Islet of Langerhans (tissue), 1 donor: ENCODE data around the gene COL6A3.
"Not testable (repeated sequence)": the region's sequence is repeated elsewhere in the genome, so short reads cannot be mapped to it uniquely, and the experiment has no call there.

Experiments
- FAIRE-seq: peaks from one replicate; lab custom pipeline; 2011; peaks lifted over from hg19 to GRCh38; lab: Jason Lieb, UNC

The COL6A3 gene

DNA sequence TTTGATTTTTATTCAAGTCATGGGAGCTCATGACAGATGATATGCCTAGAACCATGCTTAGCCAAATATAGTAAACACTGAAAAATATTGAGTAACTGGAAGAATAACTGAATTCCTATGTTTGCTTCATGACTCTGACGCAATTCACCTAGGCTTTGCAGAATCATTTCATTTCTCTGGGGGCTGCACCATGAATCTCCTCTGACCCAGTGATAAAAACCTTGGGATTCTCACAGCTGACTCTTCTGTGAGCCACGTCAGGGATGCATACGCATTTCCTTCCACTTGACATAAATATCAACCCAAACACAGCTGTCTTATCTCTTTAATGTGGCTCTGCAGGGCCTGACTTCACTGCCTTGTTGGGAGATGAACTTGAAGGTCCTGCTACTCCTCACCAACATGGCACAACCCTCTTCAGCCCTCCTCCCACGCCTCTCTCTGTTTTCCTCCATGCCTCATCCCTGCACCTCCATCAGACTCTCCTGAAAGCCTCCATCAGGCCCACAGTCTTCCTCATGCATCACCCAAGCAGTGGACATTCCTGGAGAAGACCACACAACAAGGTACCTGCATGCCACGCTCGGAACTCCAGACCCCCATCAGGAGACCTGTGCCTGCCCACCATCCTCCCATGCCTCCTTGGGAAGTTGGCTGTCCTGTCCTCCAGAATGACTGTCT is 29.8 kb downstream of the COL6A3 start:
- no peak for FAIRE-seq

DNA sequence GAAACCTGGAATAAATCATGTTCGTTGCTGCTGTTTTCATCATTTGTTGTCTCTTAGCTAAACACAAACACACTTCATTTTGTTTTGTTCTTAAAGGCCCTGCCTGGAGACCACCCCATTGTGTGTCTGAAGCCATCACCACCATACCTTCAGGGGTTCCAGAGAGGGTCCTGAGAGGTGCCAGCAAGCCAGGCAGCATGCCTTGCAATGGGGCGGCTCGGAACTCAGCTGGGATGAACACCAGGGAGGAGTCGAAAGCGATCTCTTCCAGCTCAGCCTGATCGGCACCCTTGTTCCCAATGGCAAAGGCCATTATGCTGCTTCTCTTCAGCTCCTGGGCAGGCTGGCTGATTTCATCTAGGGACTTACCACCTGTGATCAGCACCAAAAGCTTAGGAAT is 33.2 kb downstream of the COL6A3 start:
- no peak for FAIRE-seq

DNA sequence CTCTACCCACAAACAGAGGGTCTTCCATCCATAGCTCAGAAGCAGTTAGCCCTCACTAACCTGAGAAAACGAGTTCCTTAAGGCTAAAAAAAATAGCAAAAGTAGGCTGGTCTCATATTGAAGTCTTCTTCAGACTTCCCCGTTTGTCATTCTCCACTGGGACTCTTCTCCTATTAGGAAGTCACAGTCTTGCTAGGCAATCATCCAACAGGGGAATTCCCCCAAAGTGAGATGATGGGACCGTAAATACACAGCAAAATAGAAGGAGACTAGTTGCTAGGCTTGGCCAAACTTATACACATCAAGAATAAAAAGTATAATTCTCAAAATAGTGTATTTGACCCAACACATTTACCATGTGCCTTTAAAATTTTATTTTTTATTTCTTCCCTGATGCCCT is 34.3 kb downstream of the COL6A3 start:
- FAIRE-seq: no peak

GRCh38 chr2:237378650-237379049 is 35.3 kb downstream of the COL6A3 start:
- no peak for FAIRE-seq

- no peak for FAIRE-seq
Measured at GRCh38 chr2:237374284-237375060, 39.5 kb downstream of the COL6A3 start.

DNA sequence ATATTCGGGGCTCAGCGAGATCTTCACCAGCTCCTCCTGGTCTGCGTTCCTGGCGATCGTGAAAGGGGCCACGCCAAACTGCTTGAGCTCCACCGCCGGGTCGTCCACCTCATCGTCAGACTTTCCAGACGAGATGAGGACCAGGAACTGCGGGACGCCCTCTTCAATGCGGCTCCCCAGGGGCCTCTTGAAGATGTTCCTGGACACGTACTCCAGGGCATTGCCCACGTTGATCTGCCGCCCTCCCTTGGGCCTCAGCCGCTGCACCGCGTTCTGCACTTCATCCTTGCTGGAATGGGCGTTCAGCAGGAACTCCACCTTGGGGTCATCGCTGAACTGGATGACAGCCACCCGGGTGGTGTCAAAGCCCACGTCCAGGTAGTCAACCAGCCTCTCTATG is 42.1 kb downstream of the COL6A3 start:
- no peak for FAIRE-seq

DNA sequence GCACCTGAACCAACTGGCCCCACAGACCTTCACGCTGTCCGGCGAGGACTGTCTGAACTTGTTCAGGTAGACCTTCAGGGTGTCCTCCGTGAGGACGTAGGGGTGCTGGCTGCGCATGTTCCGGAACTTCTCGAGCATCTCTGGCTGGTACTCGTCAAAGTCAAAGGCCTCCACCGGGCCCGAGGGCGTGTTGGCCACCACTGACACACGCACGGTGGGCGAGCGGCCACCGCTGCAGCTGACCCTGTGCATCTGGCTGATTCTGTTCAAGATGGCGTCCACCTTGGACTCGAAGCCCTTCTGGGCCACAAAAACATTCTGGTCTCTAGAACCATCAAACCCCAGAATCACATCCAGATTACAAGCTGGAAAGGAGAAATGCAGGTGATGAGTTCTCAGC is 48.3 kb downstream of the COL6A3 start:
- no peak for FAIRE-seq

GRCh38 chr2:237364655-237365054 is 49.3 kb downstream of the COL6A3 start:
- FAIRE-seq: no peak

GRCh38 chr2:237361194-237362004 is 52.6 kb downstream of the COL6A3 start:
- no peak for FAIRE-seq

GRCh38 chr2:237359894-237360780 is 53.8 kb downstream of the COL6A3 start:
- FAIRE-seq: no peak

DNA sequence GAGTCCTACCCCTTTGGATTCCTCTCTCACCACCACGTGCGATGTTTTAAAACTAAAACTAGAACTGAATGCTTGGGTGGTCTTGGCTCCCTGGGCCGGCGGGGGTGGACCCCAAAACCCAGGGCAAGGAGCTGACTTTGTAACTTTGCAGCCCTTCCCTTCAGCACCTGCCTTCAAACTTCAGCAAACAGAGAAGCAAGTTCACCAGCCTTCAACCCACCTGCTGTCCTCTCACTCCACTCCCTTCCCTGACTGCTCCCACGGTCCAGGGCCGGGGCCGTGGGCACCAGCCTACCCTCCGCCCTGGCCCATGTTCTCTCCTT is 54.5 kb downstream of the COL6A3 start:
- no peak for FAIRE-seq

DNA sequence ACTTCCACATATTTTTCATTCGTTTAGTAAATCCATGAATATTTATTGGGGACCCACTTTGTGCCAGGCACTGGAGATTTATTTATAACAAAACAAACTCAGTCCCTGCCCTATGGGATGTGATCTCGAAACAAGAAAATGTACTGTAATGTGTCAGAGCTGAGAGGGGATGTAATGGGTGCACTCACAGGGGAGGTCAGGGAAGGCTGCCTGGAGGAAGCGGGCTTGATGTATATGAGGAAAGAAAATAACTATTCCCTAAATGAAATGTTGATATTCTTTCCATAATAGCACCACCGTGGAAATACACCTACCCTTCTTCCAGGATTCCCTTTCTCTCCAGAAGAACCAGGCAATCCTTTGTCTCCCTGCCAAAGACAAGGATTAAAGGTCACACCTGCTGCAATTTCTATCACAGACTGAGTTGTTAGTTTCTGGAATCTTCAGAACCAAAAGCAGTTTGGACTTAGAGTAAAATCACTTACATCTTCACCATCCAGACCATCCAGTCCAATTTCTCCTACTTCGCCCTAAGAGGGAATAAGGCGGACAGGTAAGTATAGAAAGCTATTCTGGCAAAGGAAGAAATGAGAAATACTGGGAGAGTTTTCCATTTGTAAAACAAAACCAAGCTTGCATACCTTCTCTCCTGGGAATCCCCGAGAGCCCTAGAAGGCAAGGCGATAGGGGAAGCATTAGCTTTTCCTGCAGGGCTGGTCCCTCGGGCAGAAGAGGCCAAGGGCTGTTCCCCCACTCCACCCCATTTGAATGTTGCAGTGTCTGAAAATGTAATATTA is 55.0 kb downstream of the COL6A3 start:
- no peak for FAIRE-seq

DNA sequence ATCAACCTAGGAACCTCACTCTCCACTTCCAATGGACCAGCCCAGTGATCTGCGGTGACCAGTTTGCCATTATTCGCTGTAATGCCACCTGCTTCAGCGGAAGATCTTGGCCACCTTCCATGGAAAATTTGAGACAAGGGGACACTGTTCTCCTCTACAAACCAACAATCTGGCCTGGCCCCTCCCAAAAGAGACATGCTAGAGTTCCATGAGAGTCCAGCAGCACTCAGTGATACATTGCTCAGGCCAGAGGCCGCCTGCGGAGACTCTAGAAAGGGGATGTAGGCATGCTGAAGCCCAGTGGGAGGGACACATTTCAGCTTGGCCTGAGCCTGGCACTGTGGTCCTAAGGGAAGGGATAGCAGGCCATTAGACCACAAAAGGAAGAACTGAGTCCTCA is 58.3 kb downstream of the COL6A3 start:
- FAIRE-seq: no peak

DNA sequence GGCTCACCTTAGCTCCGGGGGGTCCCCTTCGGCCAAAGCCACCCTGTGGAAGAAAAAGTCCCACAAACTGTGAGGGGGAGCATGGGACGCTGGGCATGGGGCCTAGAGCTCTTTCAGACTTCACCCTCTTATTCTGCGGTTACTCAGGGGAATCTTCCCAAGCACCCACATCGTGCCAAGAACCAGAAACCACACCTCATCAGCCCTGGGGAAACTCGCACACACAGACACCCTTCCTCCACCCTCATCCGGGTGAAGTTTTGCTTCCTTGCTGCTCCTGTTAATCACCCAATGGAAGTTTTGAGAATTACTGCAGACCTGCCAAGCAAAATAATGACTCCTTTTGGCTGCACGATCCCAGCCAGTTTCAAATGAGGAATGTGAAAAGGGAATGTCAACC is 59.1 kb downstream of the COL6A3 start:
- FAIRE-seq: no peak

GRCh38 chr2:237354172-237354571 is 59.8 kb downstream of the COL6A3 start:
- not testable (repeated sequence) for FAIRE-seq

GRCh38 chr2:237353215-237353614 is 60.7 kb downstream of the COL6A3 start:
- no peak for FAIRE-seq

GRCh38 chr2:237352279-237352845 is 61.6 kb downstream of the COL6A3 start:
- FAIRE-seq: no peak

DNA sequence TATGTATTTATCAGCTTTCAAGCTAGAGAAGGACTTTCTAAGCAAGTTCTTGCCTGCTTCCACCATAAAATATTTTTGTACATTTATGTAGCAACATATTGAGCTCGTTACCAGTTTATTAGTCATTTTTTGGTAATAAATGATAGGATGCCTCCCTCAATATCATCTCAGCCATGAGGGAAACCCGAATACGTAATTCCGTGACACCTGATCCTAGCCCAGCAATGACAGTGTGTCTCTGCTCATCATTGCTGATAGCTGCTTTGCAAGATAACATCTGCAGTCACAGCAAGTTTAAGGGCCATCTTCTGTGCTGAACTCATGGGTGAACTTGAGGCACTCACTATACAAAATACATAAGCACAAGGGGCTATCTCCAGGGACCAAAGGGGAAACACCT is 62.2 kb downstream of the COL6A3 start:
- FAIRE-seq: no peak

DNA sequence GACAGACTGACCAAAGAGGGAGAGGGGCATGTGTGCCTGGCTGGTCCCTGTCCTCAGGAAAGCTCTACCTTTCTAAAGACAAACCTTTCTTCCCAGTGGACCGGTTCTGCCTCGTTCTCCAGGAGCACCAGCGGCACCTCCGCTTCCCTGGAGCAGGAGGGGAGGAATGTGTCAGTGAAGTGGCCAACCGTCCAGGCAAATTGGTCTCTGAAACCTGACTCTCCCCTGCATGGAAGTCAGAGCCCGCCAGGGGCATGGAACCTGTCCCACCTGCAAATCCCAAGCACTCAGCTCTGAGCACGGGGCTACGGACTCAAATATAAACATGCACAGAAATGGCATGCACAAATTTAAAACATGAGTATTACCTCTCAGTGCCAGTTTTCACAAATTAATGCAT is 62.9 kb downstream of the COL6A3 start:
- FAIRE-seq: no peak

GRCh38 chr2:237350597-237350996 is 63.4 kb downstream of the COL6A3 start:
- FAIRE-seq: no peak

DNA sequence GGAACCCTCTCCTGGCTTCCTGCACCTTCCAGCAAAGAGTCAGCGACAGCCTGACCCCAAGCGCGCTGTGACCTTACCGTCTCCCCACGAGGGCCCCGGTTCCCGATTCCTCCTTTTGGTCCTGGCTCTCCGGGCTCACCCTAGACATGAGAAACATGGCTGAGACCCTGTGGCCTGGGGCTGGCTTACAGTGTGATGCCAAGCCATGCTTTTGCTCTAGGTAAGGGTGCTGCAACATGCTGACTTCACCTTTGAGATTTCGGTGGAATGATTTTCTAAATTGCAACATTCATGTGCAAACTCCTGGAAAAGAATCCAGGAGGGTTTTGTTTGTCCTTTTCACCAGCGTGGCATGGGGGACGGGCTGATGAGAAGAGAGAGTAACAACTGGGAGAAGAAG is 63.9 kb downstream of the COL6A3 start:
- no peak for FAIRE-seq
